K562 (cell line): ENCODE data around the gene DLK2. TPM values are rescaled to one million over a fixed set of nuclear protein-coding genes. Genes with fewer than 3 reads are reported as not detected.

Source experiments
- ZSCAN32 ChIP-seq: fragments of 450-650 bp; formaldehyde crosslinking; IDR thresholded peaks from 2 replicates; pipeline ENCODE4 v1.4.0; 2020; ENCODE audit warnings: mild to moderate bottlenecking, moderate library complexity
- polyA plus RNA-seq, 8 experiments: library from polyadenylated mRNA; depleted of rRNA in 4 of 8; stranded (reverse) in 5 of 8; unstranded in 3 of 8; fragments of >200 nt; fragmentation: Nextera tagmentation in 2 of 8; fragmentation: Illumina TruSeq in 1 of 8; extraction: Ambion mirVana in 2 of 8; extraction: Trizol in 1 of 8; gene quantifications; 2 replicates each; pipeline versions ENCODE4 v1.2.1 to v1.2.3, GENCODE V29; 2011 to 2014; ENCODE audit warnings: inconsistent platforms in 1 of 8, missing spikeins in 1 of 8
- total RNA-seq, 7 experiments: library from RNA; depleted of rRNA in 6 of 7; stranded (reverse); fragments of >200 nt in 6 of 7; fragmentation: Illumina TruSeq in 2 of 7; extraction: Trizol in 2 of 7; gene quantifications; 2 replicates each; pipeline versions ENCODE4 v1.2.1 to v1.2.3, GENCODE V29; 2011 to 2021; ENCODE audit warnings: low replicate concordance in 1 of 7
- TF ChIP-seq, protein P1 (sequence below), 2 experiments: fragments of 450-650 bp in 1 of 2; sonication (generic) in 1 of 2; formaldehyde crosslinking in 1 of 2; IDR thresholded peaks; 2 replicates each; pipeline versions ENCODE4 v1.7.1 to v1.9.0; 2016 to 2022; ENCODE audit warnings: inconsistent platforms in 1 of 2, mild to moderate bottlenecking in 1 of 2, missing genetic modification reagents in 1 of 2

Gene DLK2
- total and polyA plus RNA-seq, 9 of the 15 experiments (the other 6 are each of a cell fraction or from before 2014, with no cell fraction given), result 0.11 to 0.53 (median 0.29) TPM; not detected in 3

DNA sequence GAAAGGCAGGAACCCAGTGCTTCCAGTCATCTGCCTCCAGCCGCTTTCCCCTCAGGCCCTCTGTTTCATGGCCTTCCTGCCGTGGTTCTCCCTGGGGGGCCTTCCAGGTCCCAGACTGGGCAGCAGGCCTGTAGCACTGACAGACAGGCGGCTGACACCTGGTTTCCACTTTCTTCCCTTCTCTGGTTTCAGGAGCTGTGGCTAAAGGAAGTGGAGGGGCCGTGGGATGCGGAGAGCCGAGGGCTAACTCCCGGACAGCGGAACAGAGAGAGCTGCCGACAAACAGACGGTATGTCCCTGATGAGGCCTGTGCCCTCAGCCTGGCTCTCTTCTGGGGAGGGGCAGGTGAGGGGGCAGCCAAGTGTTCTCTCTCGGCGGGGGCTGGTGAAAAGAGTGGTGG is 42.3 kb upstream of the DLK2 start (continued):
- TF ChIP-seq, protein P1, sequence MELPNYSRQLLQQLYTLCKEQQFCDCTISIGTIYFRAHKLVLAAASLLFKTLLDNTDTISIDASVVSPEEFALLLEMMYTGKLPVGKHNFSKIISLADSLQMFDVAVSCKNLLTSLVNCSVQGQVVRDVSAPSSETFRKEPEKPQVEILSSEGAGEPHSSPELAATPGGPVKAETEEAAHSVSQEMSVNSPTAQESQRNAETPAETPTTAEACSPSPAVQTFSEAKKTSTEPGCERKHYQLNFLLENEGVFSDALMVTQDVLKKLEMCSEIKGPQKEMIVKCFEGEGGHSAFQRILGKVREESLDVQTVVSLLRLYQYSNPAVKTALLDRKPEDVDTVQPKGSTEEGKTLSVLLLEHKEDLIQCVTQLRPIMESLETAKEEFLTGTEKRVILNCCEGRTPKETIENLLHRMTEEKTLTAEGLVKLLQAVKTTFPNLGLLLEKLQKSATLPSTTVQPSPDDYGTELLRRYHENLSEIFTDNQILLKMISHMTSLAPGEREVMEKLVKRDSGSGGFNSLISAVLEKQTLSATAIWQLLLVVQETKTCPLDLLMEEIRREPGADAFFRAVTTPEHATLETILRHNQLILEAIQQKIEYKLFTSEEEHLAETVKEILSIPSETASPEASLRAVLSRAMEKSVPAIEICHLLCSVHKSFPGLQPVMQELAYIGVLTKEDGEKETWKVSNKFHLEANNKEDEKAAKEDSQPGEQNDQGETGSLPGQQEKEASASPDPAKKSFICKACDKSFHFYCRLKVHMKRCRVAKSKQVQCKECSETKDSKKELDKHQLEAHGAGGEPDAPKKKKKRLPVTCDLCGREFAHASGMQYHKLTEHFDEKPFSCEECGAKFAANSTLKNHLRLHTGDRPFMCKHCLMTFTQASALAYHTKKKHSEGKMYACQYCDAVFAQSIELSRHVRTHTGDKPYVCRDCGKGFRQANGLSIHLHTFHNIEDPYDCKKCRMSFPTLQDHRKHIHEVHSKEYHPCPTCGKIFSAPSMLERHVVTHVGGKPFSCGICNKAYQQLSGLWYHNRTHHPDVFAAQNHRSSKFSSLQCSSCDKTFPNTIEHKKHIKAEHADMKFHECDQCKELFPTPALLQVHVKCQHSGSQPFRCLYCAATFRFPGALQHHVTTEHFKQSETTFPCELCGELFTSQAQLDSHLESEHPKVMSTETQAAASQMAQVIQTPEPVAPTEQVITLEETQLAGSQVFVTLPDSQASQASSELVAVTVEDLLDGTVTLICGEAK (IDR thresholded peaks at IDR 0.05), result no peak
- TF ChIP-seq, protein P1 (CRISPR knock-in tag; IDR thresholded peaks at IDR 0.05), result no peak
- TF ChIP-seq ZSCAN32 (CRISPR knock-in tag), result no peak
